GM23338 (cell line): ENCODE data around the gene ROBO1. TPM values are rescaled to one million over a fixed set of nuclear protein-coding genes. Genes with fewer than 3 reads are reported as not detected.

Experiments used
- ATAC-seq: fragments of 200-7000 bp; cut with Tn5 transposase; 3 replicates; pipeline ENCODE4 v1.9.1; 2020
- DNase-seq: peaks from one replicate; pipeline ENCODE4 v3.0.0-alpha.2; 2015; ENCODE audit warnings: low spot score
- H2AFZ ChIP-seq: fragments of 200-600 bp; sonication (generic); 2 replicates; pipeline ENCODE4 v1.8.0; 2016; ENCODE audit warnings: antibody characterized with exemption, mild to moderate bottlenecking, moderate library complexity
- H3F3A ChIP-seq: fragments of 200-600 bp; sonication (generic); replicated peaks from 2 replicates; pipeline ENCODE4 v1.8.0; 2017; ENCODE audit warnings: antibody characterized with exemption, mixed run types, low read depth
- H3K27ac ChIP-seq: fragments of 200-600 bp; sonication (generic); 2 replicates; pipeline ENCODE4 v1.6.1; 2016; ENCODE audit warnings: low read depth
- H3K27me3 ChIP-seq: fragments of 200-600 bp; sonication (generic); 2 replicates; pipeline ENCODE4 v1.8.0; 2016; ENCODE audit warnings: mild to moderate bottlenecking, mixed run types, moderate library complexity; ENCODE audit not compliant: insufficient read depth
- H3K36me3 ChIP-seq: fragments of 200-600 bp; sonication (generic); 2 replicates; pipeline ENCODE4 v1.8.0; 2016; ENCODE audit warnings: mild to moderate bottlenecking; ENCODE audit not compliant: insufficient read depth
- H3K4me1 ChIP-seq: fragments of 200-600 bp; sonication (generic); 2 replicates; pipeline ENCODE4 v1.8.0; 2016; ENCODE audit warnings: mild to moderate bottlenecking, moderate library complexity; ENCODE audit not compliant: insufficient read depth
- H3K4me2 ChIP-seq: fragments of 200-600 bp; sonication (generic); 2 replicates; pipeline ENCODE4 v1.7.1; 2017; ENCODE audit warnings: mixed run types
- H3K4me3 ChIP-seq: fragments of 200-600 bp; sonication (generic); 2 replicates; pipeline ENCODE4 v1.6.1; 2016; ENCODE audit warnings: mixed run types
- H3K79me2 ChIP-seq: fragments of 200-600 bp; sonication (generic); replicated peaks from 2 replicates; pipeline ENCODE4 v1.8.0; 2017; ENCODE audit warnings: mild to moderate bottlenecking; ENCODE audit not compliant: insufficient read depth
- H3K9me2 ChIP-seq: fragments of 200-600 bp; sonication (generic); 2 replicates; pipeline ENCODE4 v1.8.0; 2017; ENCODE audit not compliant: insufficient read depth
- H4K20me1 ChIP-seq: fragments of 200-600 bp; sonication (generic); replicated peaks from 2 replicates; pipeline ENCODE4 v1.8.0; 2017; ENCODE audit warnings: mild to moderate bottlenecking; ENCODE audit not compliant: insufficient read depth
- H3K27ac Mint-ChIP-seq: 2 replicates; pipeline ENCODE4 v1.8.0; 2020; ENCODE audit warnings: inconsistent platforms, mild to moderate bottlenecking, moderate library complexity, mixed read lengths
- H3K27me3 Mint-ChIP-seq: 3 replicates; pipeline ENCODE4 v1.8.0; 2022; ENCODE audit warnings: low read depth, mild to moderate bottlenecking, moderate library complexity, mixed read lengths, inconsistent platforms; ENCODE audit not compliant: insufficient read depth, poor library complexity
- H3K36me3 Mint-ChIP-seq: 3 replicates; pipeline ENCODE4 v1.8.0; 2021; ENCODE audit warnings: low read depth, mild to moderate bottlenecking, inconsistent platforms, moderate library complexity, mixed read lengths
- H3K4me1 Mint-ChIP-seq: 3 replicates; pipeline ENCODE4 v1.8.0; 2020; ENCODE audit warnings: mild to moderate bottlenecking, inconsistent platforms, mixed read lengths
- H3K4me3 Mint-ChIP-seq: 3 replicates; pipeline ENCODE4 v1.8.0; 2021; ENCODE audit warnings: moderate library complexity, mild to moderate bottlenecking, inconsistent platforms, mixed read lengths
- H3K9me3 Mint-ChIP-seq: 3 replicates; pipeline ENCODE4 v1.8.0; 2020; ENCODE audit warnings: moderate library complexity, mild to moderate bottlenecking, inconsistent platforms, mixed read lengths
- CREB1 ChIP-seq: fragments of 250-450 bp; sonication (Bioruptor Pico); IDR thresholded peaks from 2 replicates; pipeline ENCODE4 v1.5.0; 2020; ENCODE audit warnings: low read depth, mild to moderate bottlenecking, moderate library complexity
- ETS1 ChIP-seq: IDR thresholded peaks from 2 replicates; pipeline ENCODE4 v1.6.1; 2016; ENCODE audit warnings: antibody characterized with exemption
- EZH2 ChIP-seq: fragments of 200-600 bp; sonication (generic); IDR thresholded peaks from one replicate; pipeline ENCODE4 v1.8.0; 2017; ENCODE audit warnings: antibody characterized with exemption, mild to moderate bottlenecking, low read depth; ENCODE audit not compliant: unreplicated experiment
- EZH2phosphoT487 ChIP-seq: fragments of 200-600 bp; sonication (generic); IDR thresholded peaks from one replicate; pipeline ENCODE4 v1.8.1; 2018; ENCODE audit warnings: antibody characterized with exemption; ENCODE audit not compliant: unreplicated experiment
- JUNB ChIP-seq: IDR thresholded peaks from one replicate; pipeline ENCODE4 v1.6.1; 2016; ENCODE audit warnings: antibody characterized with exemption; ENCODE audit not compliant: unreplicated experiment
- NANOG ChIP-seq: IDR thresholded peaks from 2 replicates; pipeline ENCODE4 v1.6.1; 2016; ENCODE audit warnings: antibody characterized with exemption, borderline replicate concordance
- POLR2AphosphoS5 ChIP-seq: IDR thresholded peaks from 2 replicates; pipeline ENCODE4 v1.6.1; 2016; ENCODE audit warnings: antibody characterized with exemption, low read depth
- REST ChIP-seq: IDR thresholded peaks from one replicate; pipeline ENCODE4 v1.6.1; 2018; ENCODE audit warnings: antibody characterized with exemption; ENCODE audit not compliant: unreplicated experiment
- ZNF114 ChIP-seq: fragments of 250-450 bp; sonication (Bioruptor Pico); IDR thresholded peaks from 2 replicates; pipeline ENCODE4 v1.5.0; 2020; ENCODE audit warnings: mild to moderate bottlenecking, moderate library complexity
- ZNF462 ChIP-seq: fragments of 250-450 bp; sonication (Bioruptor Pico); IDR thresholded peaks from 2 replicates; pipeline ENCODE4 v1.5.0; 2020; ENCODE audit warnings: mild to moderate bottlenecking, moderate library complexity
- polyA plus RNA-seq: library from polyadenylated mRNA; unstranded; fragments of >200 nt; fragmentation: Nextera tagmentation; extraction: Ambion mirVana; gene quantifications from 2 replicates; pipeline ENCODE4 v1.2.1, GENCODE V29; 2016
- total RNA-seq: library from RNA; depleted of rRNA; stranded (reverse); fragments of >200 nt; shearing (Covaris generic); gene quantifications from 2 replicates; pipeline ENCODE4 v1.2.3, GENCODE V29; 2014

The ROBO1 gene
- total and polyA plus RNA-seq, 2 experiments from 2014 or later, result 19.2 to 78.3 TPM

DNA sequence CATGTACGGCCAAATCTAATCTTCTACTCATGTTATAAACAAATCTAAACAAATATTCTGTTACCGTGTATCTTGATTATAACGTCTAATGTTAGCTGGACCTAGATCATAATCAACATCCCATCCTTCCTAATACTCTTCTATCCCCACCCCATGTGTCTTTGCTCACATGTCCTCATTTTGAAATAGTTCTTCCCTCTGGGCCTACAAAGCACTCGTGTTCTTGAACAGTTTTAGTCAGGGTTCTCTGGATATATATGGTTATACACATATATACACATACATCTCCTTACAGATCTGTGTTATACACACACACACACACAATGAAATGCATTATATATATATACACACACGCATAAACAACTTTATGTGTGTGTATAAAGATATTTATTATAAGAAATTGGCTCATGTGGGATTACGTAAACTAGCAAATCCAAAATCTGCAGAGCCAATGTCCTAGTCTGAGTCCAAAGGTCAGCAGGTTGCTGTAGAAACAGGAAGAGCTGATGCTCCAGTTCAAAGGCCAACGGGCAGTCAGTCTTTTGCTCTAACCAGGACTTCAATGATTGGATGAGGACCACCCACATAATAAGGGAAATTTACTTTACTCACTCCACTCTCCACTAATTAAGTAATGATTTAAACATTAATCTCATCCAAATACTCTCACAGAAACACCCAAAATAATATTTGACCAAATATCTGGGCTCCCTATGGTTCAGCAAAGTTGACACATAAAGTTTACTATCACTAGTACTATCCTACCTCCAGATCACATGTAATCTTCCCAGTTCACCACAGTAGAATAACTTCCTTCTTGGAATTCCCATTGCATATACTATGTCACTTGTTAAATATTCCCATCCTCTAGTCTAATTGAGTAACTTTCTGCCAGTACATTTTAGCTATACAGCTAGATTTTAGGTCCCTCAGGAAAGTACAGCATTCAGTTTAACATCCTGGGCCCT lies 450.0 kb downstream of the ROBO1 start:
- Histone ChIP-seq H3K9me2 (no peaks in the 10 kb centered on the region; the same call in 1 of the 2 replicates), H3F3A (no peaks in the 10 kb centered on the region), H3K36me3 (no peaks in the 10 kb centered on the region), H3K27me3 (no peaks in the 10 kb centered on the region), H3K27ac (no peak overlapping the region), H4K20me1 (no peaks in the 10 kb centered on the region), H3K79me2 (no peaks in the 10 kb centered on the region), H2AFZ (no peak overlapping the region), H3K4me2 (no peak overlapping the region), H3K4me1 (no peaks in the 10 kb centered on the region; the same call in 1 of the 2 replicates), H3K4me3 (no peak overlapping the region)
- Mint-ChIP-seq H3K27me3 (peaks cover 2% of the 10 kb centered on the region), H3K4me3 (no peak overlapping the region), H3K4me1 (peaks cover 9% of the 10 kb centered on the region), H3K36me3 (no peaks in the 10 kb centered on the region), H3K27ac (no peak overlapping the region), H3K9me3 (no peaks in the 10 kb centered on the region)
- DNase-seq (no peak), ATAC-seq (no peak)
- no peak for TF ChIP-seq JUNB
- TF ChIP-seq NANOG, result no peak
- TF ChIP-seq ZNF114 (CRISPR knock-in tag), result no peak
- no peak for TF ChIP-seq POLR2AphosphoS5
- TF ChIP-seq CREB1 (CRISPR knock-in tag), result no peak
- TF ChIP-seq ETS1, result no peak
- TF ChIP-seq EZH2phosphoT487, result no peak
- no peak for TF ChIP-seq ZNF462 (CRISPR knock-in tag)
- TF ChIP-seq EZH2, result no peak
- no peak for TF ChIP-seq REST
